Stimulated activated CD4-positive, alpha-beta T cell treated with anti-CD3 and anti-CD28 coated beads, Interleukin-2, amount 100 ng/mL, for 4 hours (primary cell): ENCODE results near the gene LGALS1.

Experiments
- DNase-seq: peaks from one replicate; pipeline ENCODE4 v3.0.0-alpha.2; 2020; ENCODE audit warnings: low read depth

LGALS1 gene

GRCh38 chr22:37725551-37726240 is 50.3 kb downstream of the LGALS1 start:
- no peak for DNase-seq

GRCh38 chr22:37726241-37726887 is 50.9 kb downstream of the LGALS1 start:
- DNase-seq = no peak

DNA sequence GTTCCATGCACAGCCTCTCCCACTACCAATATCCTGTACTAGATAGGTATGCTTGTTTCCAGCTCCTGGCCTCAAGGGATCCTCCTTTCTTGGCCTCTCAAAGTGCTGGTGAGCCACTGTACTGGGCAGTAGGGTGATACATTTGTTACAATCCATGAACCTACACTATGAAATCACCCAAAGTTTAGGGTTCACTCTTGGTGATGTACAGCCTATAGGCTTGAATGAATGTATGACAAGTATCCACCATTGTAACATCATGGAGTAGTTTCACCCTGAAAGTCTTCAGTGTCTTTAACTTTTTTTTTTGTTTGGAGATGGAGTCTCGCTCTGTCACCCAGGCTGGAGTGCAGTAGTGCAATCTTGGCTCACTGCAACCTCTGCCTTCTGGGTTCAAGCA is 53.2 kb downstream of the LGALS1 start:
- DNase-seq = no peak
